KBM-7 (cell line): Measurements from ENCODE around the gene SIRT1.
A peak's percentile ranks its signal among the peaks of the same experiment; 100 is the strongest.
"Not testable (repeated sequence)": the region's sequence is repeated elsewhere in the genome, so short reads cannot be mapped to it uniquely, and the experiment has no call there.

Source experiments
- DNase-seq: peaks from one replicate; pipeline ENCODE4 v3.0.0-alpha.2; 2015
- in situ Hi-C: fragments of 300-500 bp; cut with MboI; formaldehyde crosslinking; loops from 2 replicates; pipeline ENCODE4 v1.14.3; 2020; ENCODE audit warnings: low sequenced_read_pairs, low pct_unique_long_range_greater_than_20kb, mixed read lengths

Gene SIRT1

GRCh38 chr10:67868132-67868531, 16.3 kb upstream of the SIRT1 start:
- DNase-seq, result no peak
- in situ Hi-C loops, result loop anchor here (25.0 kb wide), 1 partner anchor 294 kb away; no protein-coding TSS in a partner anchor

- in situ Hi-C loops, result loop anchor here (25.0 kb wide), 1 partner anchor 292 kb away; no protein-coding TSS in a partner anchor
- DNase-seq, result no peak
These were observed 14.5 kb upstream of the SIRT1 start for GRCh38 chr10:67869996-67870395.

GRCh38 chr10:67875340-67876238, 8.9 kb upstream of the SIRT1 start:
- in situ Hi-C loops, result no loop called here
- no peak for DNase-seq

- in situ Hi-C loops, result not testable (repeated sequence)
These were observed 7.0 kb upstream of the SIRT1 start for GRCh38 chr10:67877421-67877820.

GRCh38 chr10:67878133-67878532, 6.3 kb upstream of the SIRT1 start:
- no peak for DNase-seq
- in situ Hi-C loops, result no loop called here

More at GRCh38 chr10:67877421-67877820, 7.0 kb upstream of the SIRT1 start:
- not testable (repeated sequence) for DNase-seq

GRCh38 chr10:67883710-67884312, 645 bp upstream of the SIRT1 start:
- DNase-seq, result no peak
- in situ Hi-C loops, result no loop called here

- DNase-seq, result peak; percentile 91
- in situ Hi-C loops, result no loop called here
These were observed 600 bp downstream of the SIRT1 start for GRCh38 chr10:67884842-67885670.

- in situ Hi-C loops, result no loop called here
- no peak for DNase-seq
These were observed 9.2 kb downstream of the SIRT1 start for GRCh38 chr10:67893637-67894036.

GRCh38 chr10:67903581-67903980, 19.1 kb downstream of the SIRT1 start:
- DNase-seq, result no peak
- in situ Hi-C loops, result no loop called here

GRCh38 chr10:67912331-67912946, 28.0 kb downstream of the SIRT1 start:
- in situ Hi-C loops, result no loop called here
- DNase-seq, result no peak

GRCh38 chr10:67914777-67915340, 30.4 kb downstream of the SIRT1 start:
- in situ Hi-C loops, result no loop called here
- no peak for DNase-seq

GRCh38 chr10:67917169-67917568, 32.7 kb downstream of the SIRT1 start:
- DNase-seq, result no peak
- in situ Hi-C loops, result no loop called here

GRCh38 chr10:67917679-67918078, 33.2 kb downstream of the SIRT1 start:
- DNase-seq, result no peak
- in situ Hi-C loops, result no loop called here

- in situ Hi-C loops, result no loop called here
- no peak for DNase-seq
These were observed 36.6 kb downstream of the SIRT1 start for GRCh38 chr10:67921065-67921464.

- no peak for DNase-seq
- in situ Hi-C loops, result no loop called here
These were observed 39.1 kb downstream of the SIRT1 start for GRCh38 chr10:67923551-67923950.

GRCh38 chr10:67924136-67924535, 39.7 kb downstream of the SIRT1 start:
- DNase-seq, result no peak
- in situ Hi-C loops, result no loop called here

GRCh38 chr10:67925449-67926005, 41.1 kb downstream of the SIRT1 start:
- no peak for DNase-seq
- in situ Hi-C loops, result no loop called here

- in situ Hi-C loops, result no loop called here
These were observed 42.5 kb downstream of the SIRT1 start for GRCh38 chr10:67926951-67927350.

GRCh38 chr10:67933199-67933598, 48.7 kb downstream of the SIRT1 start:
- no peak for DNase-seq
- in situ Hi-C loops, result no loop called here

More at GRCh38 chr10:67926951-67927350, 42.5 kb downstream of the SIRT1 start:
- DNase-seq, result no peak
